Mesenchymal stem cell (in vitro differentiated cells and primary cell): ENCODE measurements around the gene RASSF5.

ENCODE experiments used
- DNase-seq: peaks from one replicate; pipeline ENCODE4 v3.0.0-alpha.2; 2013
- H2AFZ ChIP-seq: one replicate; pipeline ENCODE4 v1.6.1; 2013; ENCODE audit warnings: low read depth, mild to moderate bottlenecking, control low read depth, inconsistent platforms, low read length, moderate library complexity
- H2AK5ac ChIP-seq: 2 replicates; pipeline ENCODE4 v1.6.1; 2013; ENCODE audit warnings: low read length, moderate library complexity, mild to moderate bottlenecking, inconsistent platforms; ENCODE audit not compliant: severe bottlenecking
- H2BK120ac ChIP-seq: one replicate; pipeline ENCODE4 v1.6.1; 2013; ENCODE audit warnings: low read depth, mild to moderate bottlenecking, inconsistent platforms, low read length, moderate library complexity
- H2BK12ac ChIP-seq, 2 experiments: one replicate each; pipeline ENCODE4 v1.6.1; 2013; ENCODE audit warnings: inconsistent platforms in 2 of 2, low read length in 2 of 2, mild to moderate bottlenecking in 2 of 2, moderate library complexity in 2 of 2, control low read depth in 1 of 2
- H2BK15ac ChIP-seq: one replicate; pipeline ENCODE4 v1.6.1; 2013; ENCODE audit warnings: mild to moderate bottlenecking, low read depth, inconsistent platforms; ENCODE audit not compliant: poor library complexity, severe bottlenecking
- H2BK5ac ChIP-seq: 2 replicates; pipeline ENCODE4 v1.6.1; 2013; ENCODE audit warnings: low read depth, mild to moderate bottlenecking, low read length, control low read depth, inconsistent platforms; ENCODE audit not compliant: poor library complexity, severe bottlenecking
- H3K14ac ChIP-seq, 2 experiments: one replicate each; pipeline ENCODE4 v1.6.1; 2013; ENCODE audit warnings: inconsistent platforms in 2 of 2, low read length in 2 of 2, control low read depth in 1 of 2, mild to moderate bottlenecking in 1 of 2, moderate library complexity in 1 of 2
- H3K18ac ChIP-seq, 2 experiments: one replicate each; pipeline ENCODE4 v1.6.1; 2013; ENCODE audit warnings: inconsistent platforms in 2 of 2, low read length in 2 of 2, control low read depth in 1 of 2, low read depth in 1 of 2, mild to moderate bottlenecking in 1 of 2
- H3K23ac ChIP-seq, 2 experiments: one replicate each; pipeline ENCODE4 v1.6.1; 2013; ENCODE audit warnings: inconsistent platforms in 2 of 2, low read length in 2 of 2, mild to moderate bottlenecking in 2 of 2, moderate library complexity in 2 of 2, control low read depth in 1 of 2
- H3K27ac ChIP-seq: 2 replicates; pipeline ENCODE4 v1.5.1; 2013; ENCODE audit warnings: mild to moderate bottlenecking, moderate library complexity, low read length, control low read depth, inconsistent platforms; ENCODE audit not compliant: poor library complexity, severe bottlenecking
- H3K27me3 ChIP-seq, 2 experiments: 2 replicates each; pipeline versions ENCODE4 v1.6.1 to v1.7.0; 2013; ENCODE audit warnings: low read length in 2 of 2, mild to moderate bottlenecking in 2 of 2, moderate library complexity in 2 of 2, control low read depth in 1 of 2, inconsistent platforms in 1 of 2; ENCODE audit not compliant: control insufficient read depth in 1 of 2, insufficient read depth in 1 of 2
- H3K36me3 ChIP-seq, 2 experiments: 2 replicates each; pipeline versions ENCODE4 v1.6.1 to v1.7.0; 2013; ENCODE audit warnings: low read length in 2 of 2, control low read depth in 1 of 2, inconsistent platforms in 1 of 2, low read depth in 1 of 2, mild to moderate bottlenecking in 1 of 2; ENCODE audit not compliant: insufficient read depth in 2 of 2, control insufficient read depth in 1 of 2
- H3K4ac ChIP-seq, 2 experiments: one replicate each; pipeline ENCODE4 v1.6.1; 2013; ENCODE audit warnings: inconsistent platforms in 2 of 2, low read length in 2 of 2, mild to moderate bottlenecking in 2 of 2, moderate library complexity in 2 of 2, control low read depth in 1 of 2, low read depth in 1 of 2
- H3K4me1 ChIP-seq: 2 replicates; pipeline ENCODE4 v1.6.1; 2013; ENCODE audit warnings: low read depth, low read length, control low read depth; ENCODE audit not compliant: control insufficient read depth, insufficient read depth
- H3K4me2 ChIP-seq: 2 replicates; pipeline ENCODE4 v1.6.1; 2013; ENCODE audit warnings: low read length, mild to moderate bottlenecking, inconsistent platforms; ENCODE audit not compliant: poor library complexity, severe bottlenecking
- H3K4me3 ChIP-seq, 2 experiments: 2 replicates each; pipeline versions ENCODE4 v1.5.1 to v1.7.0; 2013; ENCODE audit warnings: low read length in 2 of 2, mild to moderate bottlenecking in 2 of 2, control low read depth in 1 of 2, low read depth in 1 of 2; ENCODE audit not compliant: insufficient read depth in 1 of 2
- H3K79me1 ChIP-seq: replicated peaks from 2 replicates; pipeline ENCODE4 v1.6.1; 2013; ENCODE audit warnings: mild to moderate bottlenecking, control low read depth, low read length, inconsistent platforms; ENCODE audit not compliant: poor library complexity, severe bottlenecking
- H3K9ac ChIP-seq: 2 replicates; pipeline ENCODE4 v1.7.0; 2013; ENCODE audit warnings: mild to moderate bottlenecking, low read length, moderate library complexity
- H3K9me3 ChIP-seq: 2 replicates; pipeline ENCODE4 v1.7.0; 2013; ENCODE audit warnings: mild to moderate bottlenecking, low read length; ENCODE audit not compliant: control insufficient read depth
- H4K8ac ChIP-seq: one replicate; pipeline ENCODE4 v1.6.1; 2013; ENCODE audit warnings: inconsistent platforms, mild to moderate bottlenecking, low read length, moderate library complexity
- H4K91ac ChIP-seq: one replicate; pipeline ENCODE4 v1.6.1; 2013; ENCODE audit warnings: mild to moderate bottlenecking, low read length, inconsistent platforms
- WGBS: methylation state at CpG from one replicate; pipeline ENCODE4 v1.1.7; 2013; ENCODE audit warnings: mixed read lengths; 5-methylcytosine and 5-hydroxymethylcytosine counted together

Gene RASSF5

DNA sequence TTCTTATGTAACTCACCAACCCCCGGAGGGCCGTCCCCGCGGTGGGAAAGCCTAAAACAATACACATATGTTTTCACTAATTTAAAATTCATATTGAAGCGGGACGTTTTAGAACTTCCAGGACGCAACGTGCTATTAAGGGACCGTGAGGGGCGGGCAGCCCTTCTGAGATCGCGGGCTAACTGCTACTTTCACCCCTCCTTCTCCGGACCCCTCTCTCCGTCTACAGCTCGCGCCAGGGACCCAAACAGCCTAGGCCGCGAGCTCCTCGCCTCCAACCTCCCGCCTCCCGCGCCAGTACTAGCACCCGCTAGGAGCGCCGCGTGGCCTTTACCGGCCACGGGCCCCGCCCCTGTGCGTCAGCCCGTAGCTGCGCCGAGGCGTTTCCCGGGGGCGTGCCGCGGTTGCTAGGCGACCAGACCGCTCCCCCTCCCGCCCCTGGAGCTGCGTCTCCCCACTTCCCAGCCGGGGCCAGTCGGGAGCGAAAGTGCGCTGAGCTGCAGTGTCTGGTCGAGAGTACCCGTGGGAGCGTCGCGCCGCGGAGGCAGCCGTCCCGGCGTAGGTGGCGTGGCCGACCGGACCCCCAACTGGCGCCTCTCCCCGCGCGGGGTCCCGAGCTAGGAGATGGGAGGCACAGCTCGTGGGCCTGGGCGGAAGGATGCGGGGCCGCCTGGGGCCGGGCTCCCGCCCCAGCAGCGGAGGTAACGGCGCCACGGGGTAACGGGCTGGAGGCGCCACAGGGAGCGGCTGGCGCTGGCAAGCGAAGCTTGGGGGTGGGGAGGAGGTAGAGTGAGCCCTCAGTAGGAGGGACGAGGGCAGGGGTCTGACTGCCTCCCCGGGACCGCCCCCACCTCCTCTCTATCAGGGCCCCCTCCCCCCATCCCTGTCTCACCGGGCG lies 128.0 kb downstream of the RASSF5 start, which contains the start of gene DYRK3:
DYRK3 (plus strand) TSS at position 457 of the 898 bp plus-strand sequence; CDS start at position 625, 168 bp downstream.
- H3K79me1 ChIP-seq = peaks cover 9% of the 10 kb centered on the region
- H3K27me3 ChIP-seq = no peaks in the 10 kb centered on the region
- peaks cover 3 to 16% of the 10 kb centered on the region in 2 experiments for H3K36me3 ChIP-seq
- H3K4me3 ChIP-seq = peak within 1 kb of the TSS; percentile 95 to 99
- H2BK15ac ChIP-seq = peak within 1 kb of the TSS; percentile 80
- H4K8ac ChIP-seq = peak within 1 kb of the TSS; percentile 60
- peaks cover 6% of the 10 kb centered on the region for H3K4me1 ChIP-seq
- H2BK12ac ChIP-seq = peak within 1 kb of the TSS; percentile 89
- peak; percentile 95 for DNase-seq
- H3K14ac ChIP-seq = peak within 1 kb of the TSS in 1 of 2 experiments; percentile 94
- peak within 1 kb of the TSS in 1 of 2 experiments; percentile 96 for H3K23ac ChIP-seq
- no peaks in the 10 kb centered on the region for H3K9me3 ChIP-seq
- peak within 1 kb of the TSS; percentile 92 to 96 for H3K18ac ChIP-seq
- peak within 1 kb of the TSS; percentile 66 for H4K91ac ChIP-seq
- no peak within 1 kb of the TSS for H2BK5ac ChIP-seq
- H2AK5ac ChIP-seq = no peak within 1 kb of the TSS
- H2AFZ ChIP-seq = peak within 1 kb of the TSS; percentile 99
- under 1% methylated on average over 63 of the region's 84 CpGs for WGBS
- H3K27ac ChIP-seq = peak within 1 kb of the TSS; percentile 15
- H2BK120ac ChIP-seq = peak within 1 kb of the TSS; percentile 43
- peak within 1 kb of the TSS in 1 of 2 experiments; percentile 93 for H3K4ac ChIP-seq
- H3K4me2 ChIP-seq = peak within 1 kb of the TSS; percentile 98
- peak within 1 kb of the TSS; percentile 98 for H3K9ac ChIP-seq

DNA sequence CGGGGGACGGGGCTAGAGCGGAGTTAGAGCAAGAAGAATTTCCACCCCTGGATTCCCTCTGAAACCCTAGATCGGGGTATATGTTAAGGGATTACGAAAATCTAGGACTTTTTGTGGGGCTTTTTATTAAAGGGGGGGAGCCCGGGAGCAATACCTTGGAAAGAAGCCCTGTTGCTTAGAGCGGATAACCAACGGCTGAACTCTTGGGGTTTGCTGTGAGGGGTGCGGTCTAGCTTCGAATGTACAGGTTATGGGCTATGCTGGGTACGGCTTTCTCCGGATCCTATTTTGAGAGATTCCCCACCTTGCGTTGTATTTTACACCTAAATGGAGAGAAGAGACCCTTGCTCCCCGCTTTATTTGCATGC lies 128.6 kb downstream of the RASSF5 start:
- peak overlapping the region; percentile 98 for H3K4me2 ChIP-seq

DNA sequence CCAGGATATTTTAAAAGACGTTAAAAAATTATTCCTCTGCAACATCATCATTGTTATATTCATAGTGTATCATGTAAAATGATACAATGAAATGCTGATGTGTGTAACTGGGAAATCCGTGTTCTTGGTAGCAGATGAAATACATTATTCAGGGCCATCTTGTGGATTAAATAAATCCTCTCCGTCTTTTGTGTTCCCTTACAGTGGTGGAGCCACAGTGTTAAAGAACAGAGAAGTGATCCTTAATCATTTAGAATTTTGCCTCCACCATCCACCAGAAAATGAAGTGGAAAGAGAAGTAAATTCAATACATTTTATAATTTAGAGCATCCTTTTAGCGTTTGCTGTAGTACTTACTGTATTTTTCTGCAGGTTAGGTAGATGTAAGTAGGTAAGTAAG lies 129.3 kb downstream of the RASSF5 start:
- Histone ChIP-seq H2BK15ac (no peak overlapping the region), H3K4me1 (peaks cover 6% of the 10 kb centered on the region), H3K9ac (peak overlapping the region; percentile 98), H3K4me2 (no peak overlapping the region), H3K27ac (no peak overlapping the region), H3K18ac (no peak overlapping the region), H3K23ac (no peak overlapping the region), H2AFZ (no peak overlapping the region), H3K4ac (no peak overlapping the region), H3K4me3 (peak overlapping the region in 1 of 2 experiments; percentile 95), H3K14ac (no peak overlapping the region), H3K36me3 (peaks cover 3 to 27% of the 10 kb centered on the region in 2 experiments), H2AK5ac (no peak overlapping the region), H3K79me1 (peaks cover 9% of the 10 kb centered on the region), H4K8ac (no peak overlapping the region), H2BK12ac (no peak overlapping the region), H2BK5ac (no peak overlapping the region), H3K27me3 (no peaks in the 10 kb centered on the region), H2BK120ac (no peak overlapping the region), H3K9me3 (no peaks in the 10 kb centered on the region), H4K91ac (no peak overlapping the region)
- no peak for DNase-seq
- 52% methylated on average over 3 of the region's 4 CpGs for WGBS

More for the DNA sequence above, 128.6 kb downstream of the RASSF5 start:
- no peak for DNase-seq
- no peak overlapping the region for H4K91ac ChIP-seq
- no peak overlapping the region for H2AK5ac ChIP-seq
- H3K23ac ChIP-seq = peak overlapping the region in 1 of 2 experiments; percentile 96
- 2% methylated on average over 8 of the region's 14 CpGs for WGBS
- peak overlapping the region; percentile 80 for H2BK15ac ChIP-seq
- H3K27me3 ChIP-seq = no peaks in the 10 kb centered on the region
- H3K27ac ChIP-seq = no peak overlapping the region
- peak overlapping the region; percentile 43 for H2BK120ac ChIP-seq
- peaks cover 6% of the 10 kb centered on the region for H3K4me1 ChIP-seq
- peak overlapping the region; percentile 98 for H3K9ac ChIP-seq
- peak overlapping the region in 1 of 2 experiments; percentile 93 for H3K4ac ChIP-seq
- peaks cover 9% of the 10 kb centered on the region for H3K79me1 ChIP-seq
- H2BK5ac ChIP-seq = no peak overlapping the region
- no peak overlapping the region for H2BK12ac ChIP-seq
- no peaks in the 10 kb centered on the region for H3K9me3 ChIP-seq
- H3K4me3 ChIP-seq = peak overlapping the region; percentile 95 to 99
- H4K8ac ChIP-seq = no peak overlapping the region
- peaks cover 3 to 20% of the 10 kb centered on the region in 2 experiments for H3K36me3 ChIP-seq
- no peak overlapping the region for H3K14ac ChIP-seq
- peak overlapping the region in 1 of 2 experiments; percentile 96 for H3K18ac ChIP-seq
- peak overlapping the region; percentile 99 for H2AFZ ChIP-seq

DNA sequence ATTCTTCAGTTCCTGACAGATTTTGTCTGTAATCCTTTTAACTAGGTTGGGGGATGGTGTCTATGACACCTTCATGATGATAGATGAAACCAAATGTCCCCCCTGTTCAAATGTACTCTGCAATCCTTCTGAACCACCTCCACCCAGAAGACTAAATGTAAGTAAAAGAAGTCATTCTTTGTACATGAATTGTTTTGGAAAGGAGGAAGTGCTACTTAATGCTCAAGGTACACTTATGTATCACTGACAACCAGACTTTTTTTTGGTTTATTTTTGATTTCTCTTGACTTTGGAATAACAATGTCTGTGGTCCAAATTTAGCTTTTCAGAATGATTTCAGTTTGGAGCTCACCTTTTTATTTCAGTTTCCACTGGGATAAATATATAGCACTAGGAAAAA lies 130.3 kb downstream of the RASSF5 start:
- Histone ChIP-seq H3K4me2 (no peak overlapping the region), H3K36me3 (peaks cover 3 to 30% of the 10 kb centered on the region in 2 experiments), H2BK12ac (no peak overlapping the region), H2BK120ac (no peak overlapping the region), H4K8ac (no peak overlapping the region), H4K91ac (no peak overlapping the region), H3K4me3 (peak overlapping the region in 1 of 2 experiments; percentile 95), H2BK5ac (no peak overlapping the region), H3K18ac (no peak overlapping the region), H3K9ac (peak overlapping the region; percentile 98), H2BK15ac (no peak overlapping the region), H3K27me3 (no peaks in the 10 kb centered on the region), H2AK5ac (no peak overlapping the region), H3K4me1 (peaks cover 6% of the 10 kb centered on the region), H3K9me3 (no peaks in the 10 kb centered on the region), H3K14ac (no peak overlapping the region), H3K79me1 (peaks cover 9% of the 10 kb centered on the region), H3K4ac (no peak overlapping the region), H3K23ac (no peak overlapping the region), H3K27ac (no peak overlapping the region), H2AFZ (no peak overlapping the region)
- no peak for DNase-seq
